K562 (cell line): Measurements from ENCODE around the gene TREH. TPM values are rescaled to one million over a fixed set of nuclear protein-coding genes. Genes with fewer than 3 reads are reported as not detected.
A peak's percentile ranks its signal among the peaks of the same experiment; 100 is the strongest.

ENCODE experiments used
- EP300 ChIP-seq: IDR thresholded peaks from 2 replicates; pipeline ENCODE4 v1.6.1; 2012; ENCODE audit warnings: low read length, improper control_type of control experiment
- ETV6 ChIP-seq, 3 experiments: fragments of 150-350 bp in 1 of 3; sonication (generic) in 1 of 3; formaldehyde crosslinking in 1 of 3; IDR thresholded peaks; 2 replicates each; pipeline versions ENCODE4 v1.6.1 to v1.8.0; 2014 to 2022; ENCODE audit warnings: borderline replicate concordance in 2 of 3, low read depth in 2 of 3, antibody characterized with exemption in 1 of 3, low read length in 1 of 3, mild to moderate bottlenecking in 1 of 3, missing genetic modification reagents in 1 of 3
- EZH2 ChIP-seq: IDR thresholded peaks from 2 replicates; pipeline ENCODE4 v1.6.1; 2012; ENCODE audit warnings: low read depth, mild to moderate bottlenecking, inconsistent platforms, low read length, borderline replicate concordance
- KDM4B ChIP-seq, 2 experiments: fragments of 450-650 bp in 1 of 2; sonication (generic) in 1 of 2; IDR thresholded peaks; 2 replicates each; pipeline ENCODE4 v1.6.1; 2016 to 2017; ENCODE audit warnings: borderline replicate concordance in 2 of 2, antibody characterized with exemption in 1 of 2, low read depth in 1 of 2, mild to moderate bottlenecking in 1 of 2
- MAFK ChIP-seq: IDR thresholded peaks from 2 replicates; pipeline ENCODE4 v1.6.1; 2011; ENCODE audit warnings: low read length, improper control_type of control experiment
- NFIX ChIP-seq: fragments of 250-450 bp; sonication (Bioruptor Pico); IDR thresholded peaks from 2 replicates; pipeline ENCODE4 v1.4.0; 2020; ENCODE audit warnings: low read depth, mild to moderate bottlenecking, moderate library complexity
- STAG1 ChIP-seq: sonication (generic); formaldehyde crosslinking; IDR thresholded peaks from 2 replicates; pipeline ENCODE4 v1.5.0; 2020; ENCODE audit warnings: missing genetic modification reagents, borderline replicate concordance
- THRAP3 ChIP-seq: fragments of 450-650 bp; IDR thresholded peaks from 2 replicates; pipeline ENCODE4 v1.6.1; 2016; ENCODE audit warnings: mild to moderate bottlenecking, inconsistent platforms, borderline replicate concordance
- ZNF583 ChIP-seq: fragments of 250-450 bp; sonication (Bioruptor Pico); IDR thresholded peaks from 2 replicates; pipeline ENCODE4 v1.4.0; 2020
- ZNF76 ChIP-seq: fragments of 250-450 bp; sonication (Bioruptor Pico); IDR thresholded peaks from 2 replicates; pipeline ENCODE4 v1.4.0; 2020; ENCODE audit warnings: mild to moderate bottlenecking, moderate library complexity, borderline replicate concordance
- polyA plus RNA-seq, 8 experiments: library from polyadenylated mRNA; depleted of rRNA in 4 of 8; stranded (reverse) in 5 of 8; unstranded in 3 of 8; fragments of >200 nt; fragmentation: Nextera tagmentation in 2 of 8; fragmentation: Illumina TruSeq in 1 of 8; extraction: Ambion mirVana in 2 of 8; extraction: Trizol in 1 of 8; gene quantifications; 2 replicates each; pipeline versions ENCODE4 v1.2.1 to v1.2.3, GENCODE V29; 2011 to 2014; ENCODE audit warnings: inconsistent platforms in 1 of 8, missing spikeins in 1 of 8
- total RNA-seq, 7 experiments: library from RNA; depleted of rRNA in 6 of 7; stranded (reverse); fragments of >200 nt in 6 of 7; fragmentation: Illumina TruSeq in 2 of 7; extraction: Trizol in 2 of 7; gene quantifications; 2 replicates each; pipeline versions ENCODE4 v1.2.1 to v1.2.3, GENCODE V29; 2011 to 2021; ENCODE audit warnings: low replicate concordance in 1 of 7
- TF ChIP-seq, protein P1 (sequence below): fragments of 250-450 bp; sonication (Bioruptor Pico); IDR thresholded peaks from 2 replicates; pipeline ENCODE4 v1.5.0; 2021; ENCODE audit warnings: mild to moderate bottlenecking, moderate library complexity
- TF ChIP-seq, protein P2 (sequence below): fragments of 450-650 bp; IDR thresholded peaks from 2 replicates; pipeline ENCODE4 v1.6.1; 2014; ENCODE audit warnings: low read depth, mild to moderate bottlenecking, moderate library complexity, borderline replicate concordance
- TF ChIP-seq, protein P3 (sequence below): fragments of 250-450 bp; sonication (Bioruptor Pico); IDR thresholded peaks from 2 replicates; pipeline ENCODE4 v1.8.0; 2022; ENCODE audit warnings: inconsistent platforms
- TF ChIP-seq, protein P4 (sequence below): sonication (generic); formaldehyde crosslinking; IDR thresholded peaks from 2 replicates; pipeline ENCODE4 v1.8.0; 2022; ENCODE audit warnings: mild to moderate bottlenecking, missing genetic modification reagents
- TF ChIP-seq, protein P5 (sequence below): sonication (generic); formaldehyde crosslinking; IDR thresholded peaks from 2 replicates; pipeline ENCODE4 v1.8.1; 2023; ENCODE audit warnings: mild to moderate bottlenecking, missing genetic modification reagents

Gene TREH
- total and polyA plus RNA-seq, 9 of the 15 experiments (the other 6 are each of a cell fraction or from before 2014, with no cell fraction given) = 0.09 to 0.20 (median 0.11) TPM; not detected in 6

DNA sequence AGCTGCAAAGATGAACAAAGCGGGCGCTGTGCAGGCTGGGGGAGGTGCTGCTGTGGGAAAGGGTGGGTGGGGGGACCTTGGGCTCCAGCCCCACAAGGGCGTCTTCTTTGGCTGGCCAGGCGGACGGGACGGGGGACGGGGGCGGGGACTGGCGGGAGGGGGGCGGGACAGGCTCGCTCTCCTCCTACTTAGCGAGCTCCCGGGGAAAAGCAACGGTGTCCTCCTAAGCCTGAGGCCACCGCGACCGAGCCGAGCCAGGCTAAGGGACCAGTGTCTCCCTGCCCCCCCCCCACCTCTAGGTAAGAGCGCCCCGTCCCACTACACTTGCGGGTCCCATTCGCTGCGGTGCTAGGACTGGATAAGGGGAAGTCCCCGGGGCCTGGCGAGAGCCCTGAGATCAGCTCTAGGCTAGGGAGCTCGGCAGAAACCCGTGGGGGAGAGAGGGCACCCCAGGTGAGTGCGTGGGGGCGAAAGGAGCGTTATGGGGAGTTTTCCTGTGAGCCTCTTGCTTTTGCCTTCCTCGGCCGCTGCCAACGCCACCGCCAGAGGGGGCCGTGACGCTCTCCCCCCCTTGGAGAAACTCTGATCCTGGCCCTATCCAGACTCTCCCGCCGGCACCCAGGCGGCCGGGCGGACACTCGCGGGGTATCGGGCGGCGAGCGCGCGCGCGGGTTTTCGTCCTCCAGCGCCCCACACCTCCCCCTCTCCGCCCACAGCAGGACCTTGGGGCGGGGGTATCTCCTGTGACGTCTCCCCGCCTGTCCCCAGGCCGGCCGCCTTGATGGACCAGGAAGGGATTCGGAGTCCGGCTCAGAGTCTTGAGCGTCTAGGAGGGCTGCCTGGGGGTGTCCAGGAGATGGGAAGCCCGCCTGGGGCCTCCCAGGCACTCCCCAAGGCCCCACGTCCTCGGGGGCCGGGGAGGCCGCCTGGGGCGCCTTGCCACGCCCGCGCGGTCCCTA, 71.8 kb downstream of the TREH start, which contains the start of gene PHLDB1 (continued):
- TF ChIP-seq, protein P1, sequence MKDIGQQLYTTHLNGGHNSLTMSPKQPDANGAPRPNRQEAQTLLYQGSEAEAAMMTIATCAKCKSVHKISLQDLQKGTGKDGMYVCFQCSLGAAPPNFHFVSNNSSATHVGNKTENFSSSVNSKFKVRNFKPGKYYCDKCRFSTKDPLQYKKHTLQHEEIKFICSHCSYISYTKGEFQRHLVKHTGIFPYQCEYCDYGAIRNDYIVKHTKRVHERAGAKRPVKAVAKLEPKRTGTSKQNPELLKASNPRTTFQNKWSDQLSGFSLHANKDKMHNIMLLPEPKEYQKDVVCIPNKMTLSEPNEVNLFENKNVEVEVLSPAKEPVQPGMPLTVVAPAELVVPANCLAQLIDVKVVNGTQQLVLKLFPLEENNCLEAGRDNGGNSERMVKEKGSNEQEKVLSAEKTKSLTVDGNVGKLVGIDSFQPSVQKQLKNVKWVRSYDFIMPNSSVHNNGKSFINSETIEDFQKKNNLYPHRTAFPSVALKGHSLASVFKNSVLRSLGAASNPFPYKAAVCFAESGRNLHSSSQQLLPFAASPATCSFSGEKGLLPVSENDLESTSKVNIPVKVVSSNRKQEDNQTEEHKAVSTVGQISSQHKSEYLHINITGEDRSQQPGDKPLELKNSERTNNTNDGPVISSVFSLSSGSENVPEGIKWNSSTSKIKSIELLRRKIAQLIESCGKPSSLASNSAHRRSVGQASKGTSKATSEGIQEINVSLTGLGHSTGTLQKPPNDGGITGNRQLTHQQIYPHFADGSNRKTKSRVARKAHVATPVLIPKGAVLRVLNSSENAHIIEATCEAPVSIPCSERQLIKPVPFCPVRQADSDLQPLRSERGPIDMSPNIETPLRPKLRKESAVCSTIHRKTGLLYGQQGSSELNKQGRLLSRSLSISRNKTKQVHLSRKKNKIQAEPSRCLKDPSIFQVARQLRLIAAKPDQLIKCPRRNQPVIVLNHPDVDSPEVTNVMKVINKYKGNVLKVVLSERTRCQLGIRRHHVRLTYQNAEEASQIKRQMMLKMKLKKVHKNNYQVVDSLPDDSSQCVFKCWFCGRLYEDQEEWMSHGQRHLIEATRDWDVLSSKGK (CRISPR knock-in tag) = no peak
- TF ChIP-seq EZH2 (no peak), EP300 (no peak), NFIX (CRISPR knock-in tag) (no peak), ZNF583 (CRISPR knock-in tag) (no peak), ETV6 (IDR thresholded peaks at IDR 0.05; ENCODE audit: borderline replicate concordance in 1 of 2, low read depth in 2 of 2, low read length in 1 of 2) (no peak), ETV6 (CRISPR knock-in tag; IDR thresholded peaks at IDR 0.05; ENCODE audit: borderline replicate concordance) (no peak), ZNF76 (CRISPR knock-in tag) (no peak), THRAP3 (no peak), STAG1 (CRISPR knock-in tag) (no peak), KDM4B (IDR thresholded peaks at IDR 0.05; ENCODE audit: borderline replicate concordance in 2 of 2, low read depth in 1 of 2) (no peak; a peak in 1 of 4 replicates), MAFK (no peak)
- TF ChIP-seq, protein P2, sequence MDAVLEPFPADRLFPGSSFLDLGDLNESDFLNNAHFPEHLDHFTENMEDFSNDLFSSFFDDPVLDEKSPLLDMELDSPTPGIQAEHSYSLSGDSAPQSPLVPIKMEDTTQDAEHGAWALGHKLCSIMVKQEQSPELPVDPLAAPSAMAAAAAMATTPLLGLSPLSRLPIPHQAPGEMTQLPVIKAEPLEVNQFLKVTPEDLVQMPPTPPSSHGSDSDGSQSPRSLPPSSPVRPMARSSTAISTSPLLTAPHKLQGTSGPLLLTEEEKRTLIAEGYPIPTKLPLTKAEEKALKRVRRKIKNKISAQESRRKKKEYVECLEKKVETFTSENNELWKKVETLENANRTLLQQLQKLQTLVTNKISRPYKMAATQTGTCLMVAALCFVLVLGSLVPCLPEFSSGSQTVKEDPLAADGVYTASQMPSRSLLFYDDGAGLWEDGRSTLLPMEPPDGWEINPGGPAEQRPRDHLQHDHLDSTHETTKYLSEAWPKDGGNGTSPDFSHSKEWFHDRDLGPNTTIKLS = 0 out of 2 replicates have a peak, but pooled peaks have one; percentile 12
- TF ChIP-seq, protein P3, sequence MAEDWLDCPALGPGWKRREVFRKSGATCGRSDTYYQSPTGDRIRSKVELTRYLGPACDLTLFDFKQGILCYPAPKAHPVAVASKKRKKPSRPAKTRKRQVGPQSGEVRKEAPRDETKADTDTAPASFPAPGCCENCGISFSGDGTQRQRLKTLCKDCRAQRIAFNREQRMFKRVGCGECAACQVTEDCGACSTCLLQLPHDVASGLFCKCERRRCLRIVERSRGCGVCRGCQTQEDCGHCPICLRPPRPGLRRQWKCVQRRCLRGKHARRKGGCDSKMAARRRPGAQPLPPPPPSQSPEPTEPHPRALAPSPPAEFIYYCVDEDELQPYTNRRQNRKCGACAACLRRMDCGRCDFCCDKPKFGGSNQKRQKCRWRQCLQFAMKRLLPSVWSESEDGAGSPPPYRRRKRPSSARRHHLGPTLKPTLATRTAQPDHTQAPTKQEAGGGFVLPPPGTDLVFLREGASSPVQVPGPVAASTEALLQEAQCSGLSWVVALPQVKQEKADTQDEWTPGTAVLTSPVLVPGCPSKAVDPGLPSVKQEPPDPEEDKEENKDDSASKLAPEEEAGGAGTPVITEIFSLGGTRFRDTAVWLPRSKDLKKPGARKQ (CRISPR knock-in tag) = no peak
- TF ChIP-seq, protein P4, sequence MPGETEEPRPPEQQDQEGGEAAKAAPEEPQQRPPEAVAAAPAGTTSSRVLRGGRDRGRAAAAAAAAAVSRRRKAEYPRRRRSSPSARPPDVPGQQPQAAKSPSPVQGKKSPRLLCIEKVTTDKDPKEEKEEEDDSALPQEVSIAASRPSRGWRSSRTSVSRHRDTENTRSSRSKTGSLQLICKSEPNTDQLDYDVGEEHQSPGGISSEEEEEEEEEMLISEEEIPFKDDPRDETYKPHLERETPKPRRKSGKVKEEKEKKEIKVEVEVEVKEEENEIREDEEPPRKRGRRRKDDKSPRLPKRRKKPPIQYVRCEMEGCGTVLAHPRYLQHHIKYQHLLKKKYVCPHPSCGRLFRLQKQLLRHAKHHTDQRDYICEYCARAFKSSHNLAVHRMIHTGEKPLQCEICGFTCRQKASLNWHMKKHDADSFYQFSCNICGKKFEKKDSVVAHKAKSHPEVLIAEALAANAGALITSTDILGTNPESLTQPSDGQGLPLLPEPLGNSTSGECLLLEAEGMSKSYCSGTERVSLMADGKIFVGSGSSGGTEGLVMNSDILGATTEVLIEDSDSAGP = no peak
- TF ChIP-seq, protein P5, sequence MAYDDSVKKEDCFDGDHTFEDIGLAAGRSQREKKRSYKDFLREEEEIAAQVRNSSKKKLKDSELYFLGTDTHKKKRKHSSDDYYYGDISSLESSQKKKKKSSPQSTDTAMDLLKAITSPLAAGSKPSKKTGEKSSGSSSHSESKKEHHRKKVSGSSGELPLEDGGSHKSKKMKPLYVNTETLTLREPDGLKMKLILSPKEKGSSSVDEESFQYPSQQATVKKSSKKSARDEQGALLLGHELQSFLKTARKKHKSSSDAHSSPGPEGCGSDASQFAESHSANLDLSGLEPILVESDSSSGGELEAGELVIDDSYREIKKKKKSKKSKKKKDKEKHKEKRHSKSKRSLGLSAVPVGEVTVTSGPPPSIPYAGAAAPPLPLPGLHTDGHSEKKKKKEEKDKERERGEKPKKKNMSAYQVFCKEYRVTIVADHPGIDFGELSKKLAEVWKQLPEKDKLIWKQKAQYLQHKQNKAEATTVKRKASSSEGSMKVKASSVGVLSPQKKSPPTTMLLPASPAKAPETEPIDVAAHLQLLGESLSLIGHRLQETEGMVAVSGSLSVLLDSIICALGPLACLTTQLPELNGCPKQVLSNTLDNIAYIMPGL (CRISPR knock-in tag) = no peak
